DND-41 (cell line): ENCODE measurements around the gene MIEF1.

Experiments used
- CTCF ChIP-seq: IDR thresholded peaks from 2 replicates; pipeline ENCODE4 v1.5.1; 2012; ENCODE audit warnings: borderline replicate concordance, low read length, moderate library complexity, mild to moderate bottlenecking; ENCODE audit not compliant: poor library complexity, severe bottlenecking; ENCODE audit errors: extremely low read depth
- EZH2 ChIP-seq: IDR thresholded peaks from 3 replicates; pipeline ENCODE4 v1.6.1; 2012; ENCODE audit warnings: borderline replicate concordance, low read depth, mild to moderate bottlenecking, moderate library complexity, low read length, inconsistent platforms; ENCODE audit not compliant: severe bottlenecking

- TF ChIP-seq CTCF (no peak), EZH2 (no peak)
Measured at GRCh38 chr22:39482768-39483167, 19.3 kb upstream of the MIEF1 start.
